Suppressor macrophage (primary cell): ENCODE results near the gene ORM2.
"Not testable (repeated sequence)": the region's sequence is repeated elsewhere in the genome, so short reads cannot be mapped to it uniquely, and the experiment has no call there.

Experiments used
- DNase-seq, 4 experiments: peaks; one replicate each; pipeline ENCODE4 v3.0.0-alpha.2; 2020 to 2022

ORM2 gene

DNA sequence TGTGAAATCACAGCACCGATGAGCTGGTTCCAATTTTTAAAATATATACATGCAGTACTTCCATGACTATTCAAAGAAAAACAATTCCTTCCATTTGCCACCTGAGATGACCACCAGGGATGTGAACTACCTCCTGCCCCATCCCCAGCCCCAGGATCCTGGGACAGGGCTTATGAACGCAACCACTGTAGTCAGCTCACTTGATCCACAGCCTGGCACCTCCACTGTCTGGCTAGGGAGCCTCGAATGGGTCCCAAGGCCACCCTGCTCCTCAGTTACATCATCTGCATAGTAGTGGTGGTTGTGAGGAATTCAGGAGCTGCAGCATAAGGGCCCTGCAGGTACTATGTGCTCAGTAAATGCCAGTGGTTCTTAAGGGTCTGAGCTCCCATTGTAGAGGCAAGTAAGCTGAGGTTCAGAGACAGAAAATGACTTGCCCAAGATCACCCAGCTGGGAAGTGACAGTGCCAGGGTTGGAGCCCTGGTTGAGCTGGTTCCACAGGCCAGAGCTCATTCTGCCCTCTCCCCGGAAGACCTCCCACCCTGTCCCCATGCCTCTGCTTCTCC is 2.9 kb downstream of the ORM2 start:
- not testable (repeated sequence) for DNase-seq

DNA sequence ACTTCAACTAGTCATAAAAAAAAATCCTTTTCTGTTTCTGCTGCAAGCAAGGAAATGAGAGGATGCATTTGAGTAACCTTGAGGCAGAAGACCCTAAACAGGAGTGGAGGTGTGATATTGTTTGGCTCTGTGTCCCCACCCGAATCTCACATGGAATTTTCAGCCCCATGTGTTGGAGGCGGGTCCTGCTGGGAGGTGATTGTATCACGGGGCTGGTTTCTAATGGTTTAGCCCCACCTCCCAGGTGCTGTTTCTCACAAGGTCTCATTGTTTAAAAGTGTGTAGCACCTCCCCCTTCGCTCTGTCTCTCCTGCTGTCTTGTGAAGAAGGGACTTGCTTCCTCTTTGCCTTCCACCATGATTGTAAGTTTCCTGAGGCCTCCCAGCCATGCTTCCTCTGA is 4.0 kb downstream of the ORM2 start:
- not testable (repeated sequence) for DNase-seq

DNA sequence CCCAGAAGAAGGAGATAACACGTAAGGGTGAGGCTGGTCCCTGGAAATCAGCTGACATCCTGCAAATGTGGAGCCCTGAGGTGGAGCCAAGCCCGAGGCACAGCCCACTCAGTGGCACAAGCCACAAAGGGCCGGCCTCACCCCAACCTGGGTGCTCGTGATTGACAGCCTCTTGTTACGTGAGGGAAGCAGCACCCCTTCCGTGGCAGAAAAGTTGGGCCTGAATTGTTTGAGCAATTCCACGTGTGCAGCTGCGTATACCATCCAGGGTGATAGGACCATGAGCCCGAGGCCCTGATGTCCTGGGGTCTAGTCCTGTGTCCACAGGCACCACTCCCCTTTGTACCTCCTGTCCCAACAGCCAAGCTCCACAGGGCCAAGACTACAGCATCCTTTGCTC is 4.8 kb downstream of the ORM2 start:
- no peak for DNase-seq

DNA sequence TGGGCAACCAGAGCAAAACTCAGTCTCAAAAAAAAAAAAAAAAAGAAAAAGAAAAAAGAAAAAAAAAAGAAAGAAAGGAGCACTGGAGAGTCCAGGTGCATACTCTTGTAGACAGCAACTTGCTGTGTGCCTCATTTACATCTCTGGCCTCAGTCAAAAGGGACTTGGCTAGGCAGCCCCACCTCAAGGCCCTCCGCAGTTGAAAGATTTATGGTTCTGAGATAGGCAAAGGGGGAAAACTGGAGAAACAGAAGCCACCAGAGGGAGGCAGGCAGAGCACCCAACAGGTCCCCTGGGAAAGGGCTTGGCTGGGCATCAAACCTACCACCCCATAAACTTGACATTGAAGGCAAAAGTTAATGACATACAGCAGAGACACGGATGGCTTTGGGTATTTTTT is 6.1 kb downstream of the ORM2 start:
- DNase-seq: no peak

DNA sequence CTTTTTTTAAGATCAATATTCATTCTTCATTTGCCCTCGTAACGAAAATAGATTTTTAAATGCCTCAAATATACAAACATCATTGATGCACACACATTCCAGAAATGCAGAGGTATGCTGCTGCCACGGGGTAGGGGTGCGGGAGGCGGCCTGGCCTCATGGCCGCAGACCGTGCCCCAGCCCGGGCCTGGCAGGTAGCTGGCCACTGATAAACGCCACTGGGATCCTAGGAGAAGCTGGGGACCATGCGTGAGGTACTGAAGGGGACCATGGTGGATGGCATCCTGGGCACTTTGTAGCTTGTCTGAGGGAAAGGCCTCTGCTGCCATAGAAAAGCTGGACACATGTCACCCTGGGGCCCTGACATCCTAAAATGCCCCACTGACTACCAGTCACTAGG is 6.5 kb downstream of the ORM2 start:
- DNase-seq: no peak

DNA sequence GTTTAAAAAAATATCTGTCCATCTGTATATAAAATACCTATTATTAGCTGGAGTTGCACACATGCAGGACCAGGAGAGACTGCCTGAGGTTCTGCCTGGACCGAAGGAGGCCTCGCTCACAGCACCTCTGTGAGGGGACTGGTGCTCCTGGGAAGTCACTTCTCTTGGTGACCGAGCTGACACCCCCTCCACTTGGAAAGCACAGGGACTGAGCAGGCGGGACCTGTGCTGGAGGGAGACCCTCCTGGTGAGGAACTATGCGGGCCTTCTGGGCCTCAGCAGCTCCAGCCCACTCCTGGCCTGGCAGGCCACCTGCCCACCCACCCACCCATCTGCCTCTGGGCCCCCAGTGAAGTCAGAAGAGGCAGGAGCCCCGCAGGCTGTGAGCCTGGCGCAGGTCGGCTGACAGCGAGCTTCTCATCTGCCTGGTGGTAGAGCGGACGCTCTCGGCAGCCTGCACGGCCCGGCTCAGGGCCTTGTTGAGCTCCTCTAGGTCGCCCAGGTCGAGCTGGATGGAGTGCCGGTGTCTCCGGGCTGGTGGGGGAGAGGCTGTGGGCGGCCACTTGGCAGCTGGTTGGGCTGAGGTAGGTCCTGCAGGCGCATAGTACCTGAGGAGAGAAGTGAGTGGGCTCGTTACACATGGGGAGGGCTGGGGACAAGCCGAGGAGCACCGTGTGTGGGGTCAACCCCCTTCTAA is 7.2 kb downstream of the ORM2 start:
- no peak for DNase-seq

DNA sequence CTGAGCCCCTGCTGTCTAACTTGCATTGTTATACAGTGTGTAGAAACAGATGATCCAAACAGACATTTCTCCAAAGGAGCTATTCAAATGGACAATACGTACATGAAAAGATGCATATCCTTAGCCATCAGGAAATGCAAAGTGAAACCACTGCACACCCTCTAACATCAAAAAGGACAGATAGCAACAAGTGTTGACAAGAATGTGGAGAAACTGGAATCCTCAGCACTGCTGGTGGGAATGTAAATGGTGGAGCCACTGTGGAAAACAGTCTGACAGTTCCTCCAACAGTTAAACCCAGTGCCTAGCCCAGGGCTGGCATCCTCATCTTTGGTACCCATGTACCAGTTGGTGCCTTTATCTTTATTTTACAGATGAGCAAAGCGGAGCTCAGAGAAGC is 8.5 kb downstream of the ORM2 start:
- DNase-seq: no peak

DNA sequence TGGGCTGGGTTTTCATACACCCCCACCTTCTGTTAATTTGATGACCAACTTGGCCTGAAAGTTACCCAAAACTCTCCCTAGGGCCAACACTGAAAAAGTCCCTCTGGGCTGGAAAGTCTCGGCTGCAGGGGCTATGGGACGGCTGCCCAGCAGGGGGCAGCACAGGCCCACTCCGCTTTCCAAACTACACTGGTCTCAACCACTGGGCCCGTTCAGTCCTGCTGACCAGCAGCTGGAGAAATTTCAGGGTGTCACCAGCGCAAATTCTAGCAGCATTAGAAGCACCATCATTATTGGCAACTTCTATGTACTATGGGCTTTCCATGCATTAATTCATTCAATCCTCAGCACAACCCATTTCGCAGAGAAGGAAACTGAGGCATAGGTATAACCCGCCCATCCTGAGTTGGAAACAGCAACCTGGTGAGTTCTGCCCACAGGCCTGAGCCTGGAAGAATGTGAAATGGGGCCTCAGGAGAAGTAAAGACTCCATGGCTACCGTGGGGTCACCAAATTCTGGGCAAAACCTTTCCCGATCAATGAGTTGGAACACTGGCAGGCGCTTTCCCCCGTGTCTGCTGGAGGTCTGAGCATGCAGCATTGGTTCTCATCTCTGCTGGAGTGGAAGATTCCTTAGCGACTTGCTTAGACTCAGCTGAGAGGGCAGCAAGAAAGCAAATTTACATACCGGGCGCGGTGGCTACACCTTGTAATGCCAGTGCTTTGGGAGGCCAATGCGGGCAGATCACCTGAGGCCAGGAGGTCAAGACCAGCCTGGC is 9.7 kb downstream of the ORM2 start:
- peak; percentile 70 to 86 (median 79) for DNase-seq

DNA sequence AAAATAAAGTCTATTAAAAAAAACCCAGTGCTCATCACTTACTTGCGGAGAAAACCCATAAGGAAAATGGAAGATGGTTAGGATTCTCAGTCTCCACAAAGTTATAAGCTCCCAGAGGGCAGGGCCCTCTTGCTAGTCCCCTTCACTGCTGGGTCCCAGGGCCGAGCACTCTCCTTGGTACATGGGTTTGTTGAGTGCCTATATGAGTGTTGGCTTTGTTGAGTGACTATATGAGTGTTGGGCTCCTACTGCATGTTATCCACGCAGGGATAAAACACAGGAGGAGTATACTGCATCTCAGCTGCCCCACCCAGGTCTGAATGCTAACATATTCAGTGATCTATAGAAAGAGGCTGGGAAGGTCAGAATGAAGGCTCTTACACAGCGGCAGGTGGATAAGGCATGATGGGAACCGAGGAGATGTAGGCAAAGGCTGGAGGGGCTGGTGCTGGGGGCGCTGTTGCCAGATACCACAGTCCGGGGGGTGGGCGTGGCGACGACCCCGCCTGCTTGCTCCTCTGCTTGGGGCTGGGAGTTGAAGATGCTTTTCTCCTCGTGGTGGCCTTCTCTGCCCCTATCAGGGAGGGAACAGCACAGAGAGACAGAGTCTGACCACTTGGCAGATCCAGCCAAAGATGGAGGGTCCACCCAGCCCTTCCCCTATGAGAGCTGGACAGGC is 11.6 kb downstream of the ORM2 start:
- DNase-seq: no peak

DNA sequence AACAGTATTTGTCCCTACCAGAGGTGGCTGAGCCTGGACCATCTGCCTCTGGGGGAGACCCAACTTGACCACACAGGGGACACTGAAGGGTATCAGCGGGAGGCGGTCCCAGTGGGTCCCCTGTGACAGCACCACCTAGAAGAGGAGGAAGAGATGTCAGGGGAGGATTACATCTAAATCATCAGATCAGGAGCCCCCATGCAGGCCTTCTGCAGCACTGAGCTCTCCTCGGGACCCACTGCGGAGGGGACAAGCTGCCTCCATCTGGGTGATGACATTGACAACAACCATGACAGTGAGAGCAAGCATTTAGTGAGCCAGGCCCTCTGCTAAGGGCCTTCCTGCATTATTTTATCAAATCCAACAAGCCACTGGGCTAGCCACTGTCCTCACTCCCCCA is 12.3 kb downstream of the ORM2 start:
- DNase-seq: no peak

DNA sequence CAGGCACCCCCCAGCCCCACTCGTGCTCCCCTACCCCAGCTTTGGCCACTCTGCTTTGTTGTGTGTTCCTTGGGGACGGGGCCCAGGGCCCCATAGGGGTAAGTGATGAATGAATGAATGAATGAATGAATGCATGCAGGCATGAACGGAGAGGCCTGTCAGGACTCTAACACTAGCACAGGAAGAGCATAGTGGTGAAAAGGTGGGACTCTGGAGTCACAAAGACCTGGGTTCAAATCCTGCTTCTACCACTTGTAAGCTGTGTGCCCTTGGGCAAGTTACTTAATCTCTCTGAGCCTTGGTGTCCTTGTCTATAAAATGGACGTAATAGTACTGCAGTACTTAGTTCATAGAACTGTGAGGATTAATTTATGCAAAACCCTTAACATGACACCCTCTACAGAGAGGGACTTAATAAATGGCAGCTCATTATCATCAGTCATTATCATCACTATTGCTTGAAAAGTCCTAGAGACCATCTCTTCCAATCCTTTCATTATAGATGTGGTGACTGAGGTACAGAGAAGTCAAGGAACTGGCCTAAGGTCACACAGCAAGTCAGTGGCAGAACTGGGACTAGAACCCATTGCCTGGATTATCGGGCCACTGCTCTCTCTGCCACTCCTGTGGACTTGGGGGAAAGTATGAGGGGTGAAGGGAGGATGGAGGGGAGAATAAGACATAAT is 13.2 kb downstream of the ORM2 start:
- no peak for DNase-seq

DNA sequence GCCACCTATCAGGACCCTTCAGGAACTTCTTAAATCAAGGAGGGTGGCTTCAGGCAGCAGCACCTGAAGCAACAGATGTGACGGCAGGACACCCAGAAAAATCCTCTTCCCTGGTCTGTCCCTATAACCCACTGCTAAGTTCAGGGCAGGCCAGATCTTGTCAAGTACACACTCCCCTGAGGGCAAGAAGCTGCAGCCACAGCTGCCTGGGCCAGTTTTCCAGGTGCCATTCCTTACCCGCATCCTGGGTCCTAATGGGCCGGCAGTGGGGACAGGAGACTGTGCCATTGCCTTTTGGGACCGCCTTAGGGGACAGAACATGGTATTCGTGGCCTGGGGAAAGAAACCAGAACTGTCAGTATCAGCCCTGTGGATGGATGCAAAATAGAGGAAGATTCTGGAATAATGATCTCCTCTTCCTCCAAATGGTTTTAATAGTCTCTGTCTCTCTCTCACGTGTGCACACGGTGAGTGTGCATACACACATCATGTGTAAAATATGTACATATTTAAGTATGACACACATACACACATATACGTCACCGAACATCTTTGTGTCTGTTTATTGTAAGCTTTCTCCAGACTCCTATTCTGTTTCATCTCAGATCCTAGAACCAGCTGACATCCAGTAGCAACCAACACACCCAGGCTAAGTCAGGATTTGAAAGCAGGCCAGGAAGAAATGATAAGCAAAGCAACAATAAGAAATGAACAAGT is 14.0 kb downstream of the ORM2 start:
- no peak for DNase-seq

DNA sequence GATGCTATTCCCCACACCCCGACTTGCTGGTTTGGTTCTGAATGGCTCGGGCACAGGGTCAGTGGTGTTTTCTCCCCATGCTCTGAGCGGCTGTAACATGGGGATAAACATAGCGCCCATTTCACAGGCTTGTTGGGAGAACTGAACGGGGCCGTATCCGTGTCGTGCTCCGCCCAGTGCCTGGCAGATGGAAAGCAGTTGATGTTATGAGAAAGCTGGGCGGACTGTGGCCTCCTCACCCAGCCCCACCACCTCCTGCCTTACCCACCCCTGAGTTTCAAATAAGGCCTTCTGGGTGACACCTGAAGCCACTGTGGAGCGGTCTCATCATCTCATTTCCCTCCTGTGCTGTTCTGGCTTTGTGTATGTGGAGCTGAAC is 14.5 kb downstream of the ORM2 start:
- no peak for DNase-seq

DNA sequence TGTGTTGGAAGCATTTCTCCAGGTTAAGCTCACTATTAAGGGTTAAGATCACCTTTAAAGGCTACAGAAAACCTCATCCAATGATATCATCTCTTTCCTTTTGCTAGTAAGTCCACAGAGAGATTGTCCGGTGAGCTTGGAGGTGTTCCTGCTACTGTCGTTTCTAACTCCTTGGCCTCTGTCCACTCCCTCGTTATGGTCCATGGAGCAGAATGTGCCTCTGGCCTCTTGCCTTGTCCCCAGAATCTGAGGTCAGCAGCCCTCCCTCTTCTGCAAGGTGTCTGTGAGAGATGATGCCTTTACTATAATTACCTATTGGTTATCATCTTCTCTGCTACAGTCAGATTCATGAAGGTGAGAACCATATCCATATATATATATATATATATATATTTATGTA is 15.0 kb downstream of the ORM2 start:
- DNase-seq: no peak

DNA sequence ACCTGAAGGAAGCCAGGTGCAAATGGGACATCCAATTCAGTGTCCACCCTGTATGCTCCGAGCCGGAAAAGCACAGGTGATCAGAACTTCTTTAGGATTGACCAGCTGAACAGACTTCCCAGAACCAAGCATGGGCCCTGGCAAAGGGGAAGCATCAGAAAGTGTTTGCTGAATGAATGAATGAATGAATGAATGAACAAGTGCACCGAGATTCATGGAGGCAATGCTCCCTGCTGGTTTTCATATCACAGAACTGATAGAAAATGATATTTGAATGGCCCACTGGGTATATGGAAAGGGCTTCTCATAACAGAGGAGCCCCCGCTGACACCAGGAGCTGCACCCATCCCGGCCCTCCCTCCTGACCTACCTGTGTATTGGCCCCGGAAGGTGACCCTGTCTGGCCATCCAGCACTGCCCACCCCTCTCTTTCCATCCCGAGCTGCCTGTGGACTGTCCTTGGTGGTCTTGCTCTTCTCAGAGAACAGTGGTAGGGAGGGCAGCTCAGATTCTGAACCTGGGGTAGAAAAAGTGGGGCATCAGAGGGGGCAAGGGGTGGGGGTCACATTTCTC is 15.9 kb downstream of the ORM2 start:
- DNase-seq: no peak

DNA sequence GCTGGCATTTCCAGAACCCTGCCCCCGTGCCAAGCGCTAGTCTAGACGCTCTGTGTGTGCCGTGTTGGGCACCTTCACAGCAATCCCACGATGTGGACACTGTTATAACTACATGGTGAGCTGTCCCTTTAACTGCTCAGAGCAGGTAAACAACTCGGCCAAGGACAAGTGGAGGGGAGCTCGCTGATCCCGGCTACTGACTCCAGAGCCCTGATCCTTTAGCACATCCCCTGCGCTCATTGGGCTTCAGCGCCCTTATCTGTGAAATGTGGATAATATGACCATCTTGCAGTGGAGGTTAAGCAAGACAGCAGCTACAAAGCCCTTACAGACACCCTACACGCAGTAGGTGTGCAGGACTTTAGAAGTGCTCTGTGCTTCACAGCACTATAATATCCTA is 16.5 kb downstream of the ORM2 start:
- DNase-seq: no peak

DNA sequence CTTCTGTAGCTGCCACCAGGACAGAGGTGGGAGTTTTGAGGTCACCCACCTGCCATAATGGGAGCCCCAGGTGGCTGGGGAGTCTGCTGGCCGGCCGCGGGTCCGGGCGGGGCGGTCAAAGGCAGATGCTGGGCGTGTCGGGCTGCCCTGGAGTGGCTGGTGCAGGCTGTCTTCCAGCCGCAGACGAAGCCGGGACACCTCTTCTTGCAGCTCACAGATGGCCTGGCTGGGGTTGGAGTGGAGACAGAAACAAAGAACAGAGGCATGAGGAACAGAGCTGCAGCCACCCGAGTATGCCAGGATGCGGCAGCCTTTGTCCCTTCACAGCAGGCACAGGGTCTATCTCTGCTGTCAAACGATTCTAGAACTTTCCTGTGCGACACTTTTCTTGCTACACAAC is 18.0 kb downstream of the ORM2 start:
- no peak for DNase-seq

DNA sequence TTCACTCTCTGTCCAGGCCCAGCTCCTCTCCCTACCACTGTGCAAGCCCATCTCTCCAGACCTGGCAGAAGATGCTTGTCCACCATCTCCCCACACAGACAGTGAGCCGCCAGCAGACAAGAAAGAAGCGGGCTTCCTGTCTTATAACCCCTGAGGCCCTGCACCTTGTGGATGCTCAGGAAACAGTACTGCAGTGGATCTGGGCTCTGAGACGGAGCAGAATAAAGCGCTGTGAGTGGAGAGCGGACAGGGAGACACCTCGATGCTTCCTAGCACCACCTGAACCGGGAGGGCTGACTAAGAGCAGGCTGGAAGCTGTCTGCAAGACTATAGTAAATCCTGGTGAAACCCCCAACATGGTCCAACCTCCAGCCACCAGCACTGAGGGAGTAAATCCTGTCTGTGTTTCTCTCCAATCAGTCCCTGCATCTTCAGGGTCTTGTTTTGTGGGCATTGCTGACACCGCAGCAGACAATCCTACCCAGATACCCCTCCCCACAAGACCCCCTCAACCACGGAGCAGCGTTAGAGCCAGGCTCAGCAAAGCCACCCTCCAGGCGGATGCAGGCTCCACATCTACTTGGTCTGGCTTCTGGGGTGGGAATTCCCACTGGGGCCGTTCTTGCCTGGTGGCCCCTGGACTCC is 18.7 kb downstream of the ORM2 start:
- no peak for DNase-seq

DNA sequence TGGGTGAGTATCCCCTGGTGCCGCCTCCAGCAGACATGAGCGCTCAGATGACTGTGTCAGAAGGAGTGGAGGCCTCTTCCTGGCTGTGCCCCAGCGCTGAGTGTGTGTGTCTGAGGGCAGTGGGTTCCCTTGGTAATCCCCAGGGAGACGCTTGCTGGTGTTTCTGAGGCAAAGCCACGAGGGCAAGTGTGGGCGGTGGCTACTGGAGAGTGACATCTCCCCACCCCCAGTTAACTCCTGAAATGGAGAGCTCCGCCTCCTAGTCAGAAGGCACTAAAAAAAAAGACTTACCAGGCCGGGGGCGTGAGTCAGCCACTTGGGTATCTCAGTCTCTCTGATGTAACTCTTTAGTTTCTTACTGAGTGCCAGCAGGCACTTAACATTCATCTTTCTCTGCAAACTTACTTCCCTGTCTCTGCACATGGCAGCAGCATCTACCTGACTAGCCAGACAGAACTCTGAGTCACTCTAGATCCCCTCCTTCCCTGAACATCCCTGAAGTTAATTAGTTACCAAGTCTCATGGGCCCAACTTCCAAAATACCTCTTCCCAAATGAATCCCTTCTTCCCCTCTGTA is 19.3 kb downstream of the ORM2 start:
- DNase-seq: peak; percentile 97 to 100 (median 98)

DNA sequence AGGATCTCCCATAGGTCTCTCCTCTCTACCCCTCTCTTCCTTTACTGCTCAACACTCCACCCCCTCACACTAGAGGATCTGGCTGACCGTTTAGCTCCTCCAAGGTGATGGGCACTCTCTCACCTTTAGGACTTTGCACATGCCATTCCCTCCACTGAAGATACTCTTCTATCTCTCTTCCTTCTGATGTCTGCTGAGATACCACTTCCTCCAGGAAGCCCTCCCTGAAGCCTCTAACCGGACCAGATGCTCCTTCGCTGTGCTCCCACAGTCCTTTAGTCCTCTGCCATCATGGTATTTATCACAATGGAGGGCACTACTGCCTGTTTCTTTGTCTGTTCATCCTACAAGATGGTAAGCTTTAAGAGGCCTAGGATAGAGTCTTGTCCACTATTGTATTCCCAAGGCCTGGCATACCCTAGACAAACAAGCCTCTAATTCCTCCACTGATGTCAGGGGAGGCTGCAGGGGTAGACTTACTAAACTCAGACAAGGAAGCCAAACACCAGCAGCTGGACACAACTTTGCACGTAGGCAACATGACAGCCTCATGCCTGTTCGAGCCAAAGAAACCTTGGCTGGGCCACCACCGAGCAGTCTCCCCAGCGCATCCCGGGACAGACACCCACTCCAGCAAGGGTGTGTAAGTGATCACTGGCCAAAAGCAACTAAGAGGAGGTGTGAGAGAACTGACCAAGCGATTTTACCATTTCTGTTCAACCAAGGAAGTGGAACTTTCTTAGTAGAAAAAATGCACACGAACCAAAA is 20.2 kb downstream of the ORM2 start:
- no peak for DNase-seq
